Mesenchymal stem cell (in vitro differentiated cells and primary cell): ENCODE data around the gene EGFLAM.

ENCODE experiments used
- DNase-seq: peaks from one replicate; pipeline ENCODE4 v3.0.0-alpha.2; 2013
- H2AFZ ChIP-seq: one replicate; pipeline ENCODE4 v1.6.1; 2013; ENCODE audit warnings: low read depth, mild to moderate bottlenecking, control low read depth, inconsistent platforms, low read length, moderate library complexity
- H2AK5ac ChIP-seq: 2 replicates; pipeline ENCODE4 v1.6.1; 2013; ENCODE audit warnings: low read length, moderate library complexity, mild to moderate bottlenecking, inconsistent platforms; ENCODE audit not compliant: severe bottlenecking
- H2BK120ac ChIP-seq: one replicate; pipeline ENCODE4 v1.6.1; 2013; ENCODE audit warnings: low read depth, mild to moderate bottlenecking, inconsistent platforms, low read length, moderate library complexity
- H2BK12ac ChIP-seq, 2 experiments: one replicate each; pipeline ENCODE4 v1.6.1; 2013; ENCODE audit warnings: inconsistent platforms in 2 of 2, low read length in 2 of 2, mild to moderate bottlenecking in 2 of 2, moderate library complexity in 2 of 2, control low read depth in 1 of 2
- H2BK15ac ChIP-seq: one replicate; pipeline ENCODE4 v1.6.1; 2013; ENCODE audit warnings: mild to moderate bottlenecking, low read depth, inconsistent platforms; ENCODE audit not compliant: poor library complexity, severe bottlenecking
- H2BK5ac ChIP-seq: 2 replicates; pipeline ENCODE4 v1.6.1; 2013; ENCODE audit warnings: low read depth, mild to moderate bottlenecking, low read length, control low read depth, inconsistent platforms; ENCODE audit not compliant: poor library complexity, severe bottlenecking
- H3K14ac ChIP-seq, 2 experiments: one replicate each; pipeline ENCODE4 v1.6.1; 2013; ENCODE audit warnings: inconsistent platforms in 2 of 2, low read length in 2 of 2, control low read depth in 1 of 2, mild to moderate bottlenecking in 1 of 2, moderate library complexity in 1 of 2
- H3K18ac ChIP-seq, 2 experiments: one replicate each; pipeline ENCODE4 v1.6.1; 2013; ENCODE audit warnings: inconsistent platforms in 2 of 2, low read length in 2 of 2, control low read depth in 1 of 2, low read depth in 1 of 2, mild to moderate bottlenecking in 1 of 2
- H3K23ac ChIP-seq, 2 experiments: one replicate each; pipeline ENCODE4 v1.6.1; 2013; ENCODE audit warnings: inconsistent platforms in 2 of 2, low read length in 2 of 2, mild to moderate bottlenecking in 2 of 2, moderate library complexity in 2 of 2, control low read depth in 1 of 2
- H3K27ac ChIP-seq: 2 replicates; pipeline ENCODE4 v1.5.1; 2013; ENCODE audit warnings: mild to moderate bottlenecking, moderate library complexity, low read length, control low read depth, inconsistent platforms; ENCODE audit not compliant: poor library complexity, severe bottlenecking
- H3K27me3 ChIP-seq, 2 experiments: 2 replicates each; pipeline versions ENCODE4 v1.6.1 to v1.7.0; 2013; ENCODE audit warnings: low read length in 2 of 2, mild to moderate bottlenecking in 2 of 2, moderate library complexity in 2 of 2, control low read depth in 1 of 2, inconsistent platforms in 1 of 2; ENCODE audit not compliant: control insufficient read depth in 1 of 2, insufficient read depth in 1 of 2
- H3K36me3 ChIP-seq, 2 experiments: 2 replicates each; pipeline versions ENCODE4 v1.6.1 to v1.7.0; 2013; ENCODE audit warnings: low read length in 2 of 2, control low read depth in 1 of 2, inconsistent platforms in 1 of 2, low read depth in 1 of 2, mild to moderate bottlenecking in 1 of 2; ENCODE audit not compliant: insufficient read depth in 2 of 2, control insufficient read depth in 1 of 2
- H3K4ac ChIP-seq, 2 experiments: one replicate each; pipeline ENCODE4 v1.6.1; 2013; ENCODE audit warnings: inconsistent platforms in 2 of 2, low read length in 2 of 2, mild to moderate bottlenecking in 2 of 2, moderate library complexity in 2 of 2, control low read depth in 1 of 2, low read depth in 1 of 2
- H3K4me1 ChIP-seq: 2 replicates; pipeline ENCODE4 v1.6.1; 2013; ENCODE audit warnings: low read depth, low read length, control low read depth; ENCODE audit not compliant: control insufficient read depth, insufficient read depth
- H3K4me2 ChIP-seq: 2 replicates; pipeline ENCODE4 v1.6.1; 2013; ENCODE audit warnings: low read length, mild to moderate bottlenecking, inconsistent platforms; ENCODE audit not compliant: poor library complexity, severe bottlenecking
- H3K4me3 ChIP-seq, 2 experiments: 2 replicates each; pipeline versions ENCODE4 v1.5.1 to v1.7.0; 2013; ENCODE audit warnings: low read length in 2 of 2, mild to moderate bottlenecking in 2 of 2, control low read depth in 1 of 2, low read depth in 1 of 2; ENCODE audit not compliant: insufficient read depth in 1 of 2
- H3K79me1 ChIP-seq: replicated peaks from 2 replicates; pipeline ENCODE4 v1.6.1; 2013; ENCODE audit warnings: mild to moderate bottlenecking, control low read depth, low read length, inconsistent platforms; ENCODE audit not compliant: poor library complexity, severe bottlenecking
- H3K9ac ChIP-seq: 2 replicates; pipeline ENCODE4 v1.7.0; 2013; ENCODE audit warnings: mild to moderate bottlenecking, low read length, moderate library complexity
- H3K9me3 ChIP-seq: 2 replicates; pipeline ENCODE4 v1.7.0; 2013; ENCODE audit warnings: mild to moderate bottlenecking, low read length; ENCODE audit not compliant: control insufficient read depth
- H4K8ac ChIP-seq: one replicate; pipeline ENCODE4 v1.6.1; 2013; ENCODE audit warnings: inconsistent platforms, mild to moderate bottlenecking, low read length, moderate library complexity
- H4K91ac ChIP-seq: one replicate; pipeline ENCODE4 v1.6.1; 2013; ENCODE audit warnings: mild to moderate bottlenecking, low read length, inconsistent platforms
- WGBS: methylation state at CpG from one replicate; pipeline ENCODE4 v1.1.7; 2013; ENCODE audit warnings: mixed read lengths; 5-methylcytosine and 5-hydroxymethylcytosine counted together

EGFLAM gene

GRCh38 chr5:38360323-38361061, 102.1 kb downstream of the EGFLAM start:
- Histone ChIP-seq H3K4me2 (no peak overlapping the region), H4K8ac (no peak overlapping the region), H3K27ac (no peak overlapping the region), H2BK5ac (no peak overlapping the region), H3K4me1 (no peaks in the 10 kb centered on the region), H3K9me3 (no peaks in the 10 kb centered on the region), H2AK5ac (no peak overlapping the region), H2AFZ (no peak overlapping the region), H3K9ac (no peak overlapping the region), H3K36me3 (no peaks in the 10 kb centered on the region), H3K4ac (no peak overlapping the region), H3K18ac (no peak overlapping the region), H3K79me1 (no peaks in the 10 kb centered on the region), H3K23ac (no peak overlapping the region), H4K91ac (no peak overlapping the region), H3K14ac (no peak overlapping the region), H3K27me3 (peaks cover 19 to 30% of the 10 kb centered on the region in 2 experiments), H2BK12ac (no peak overlapping the region), H2BK120ac (no peak overlapping the region), H3K4me3 (no peak overlapping the region), H2BK15ac (no peak overlapping the region)
- WGBS, result 90% methylated on average over 9 of the region's 11 CpGs
- no peak for DNase-seq

DNA sequence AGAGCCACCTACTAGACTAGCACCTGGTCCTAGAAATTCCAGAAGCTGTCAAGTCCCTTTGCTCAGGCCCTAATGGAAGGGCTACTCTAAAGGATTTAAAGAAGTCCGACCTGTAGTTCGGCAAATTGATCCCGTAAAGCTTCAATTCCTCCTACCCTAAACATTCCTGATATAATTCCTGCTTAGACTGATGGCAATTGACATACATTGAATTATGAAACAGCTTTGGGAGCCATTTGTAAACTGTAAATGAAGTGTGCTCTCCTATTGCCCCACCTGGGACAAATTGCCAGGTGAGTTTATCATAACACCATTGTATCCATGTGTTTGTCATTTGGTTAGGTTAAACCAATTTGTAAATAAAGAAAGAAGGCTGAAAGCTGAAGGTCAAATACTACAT, 104.4 kb downstream of the EGFLAM start:
- H3K36me3 ChIP-seq, result no peaks in the 10 kb centered on the region
- no peak overlapping the region for H2BK15ac ChIP-seq
- H2BK12ac ChIP-seq, result no peak overlapping the region
- H3K9me3 ChIP-seq, result no peaks in the 10 kb centered on the region
- no peak overlapping the region for H3K4me2 ChIP-seq
- no peaks in the 10 kb centered on the region for H3K4me1 ChIP-seq
- no peaks in the 10 kb centered on the region for H3K79me1 ChIP-seq
- DNase-seq, result no peak
- no peak overlapping the region for H2AK5ac ChIP-seq
- H2AFZ ChIP-seq, result no peak overlapping the region
- H3K27me3 ChIP-seq, result peaks cover 26 to 30% of the 10 kb centered on the region in 2 experiments
- H2BK5ac ChIP-seq, result no peak overlapping the region
- no peak overlapping the region for H3K4ac ChIP-seq
- no peak overlapping the region for H3K14ac ChIP-seq
- H3K23ac ChIP-seq, result no peak overlapping the region
- no peak overlapping the region for H4K8ac ChIP-seq
- no peak overlapping the region for H2BK120ac ChIP-seq
- H4K91ac ChIP-seq, result no peak overlapping the region
- H3K9ac ChIP-seq, result no peak overlapping the region
- no peak overlapping the region for H3K4me3 ChIP-seq
- no peak overlapping the region for H3K27ac ChIP-seq
- H3K18ac ChIP-seq, result no peak overlapping the region
- WGBS, result no CpG with 5 or more reads among the region's 3 CpGs

- Histone ChIP-seq H4K91ac (no peak overlapping the region), H3K23ac (no peak overlapping the region), H3K18ac (no peak overlapping the region), H2BK5ac (no peak overlapping the region), H3K36me3 (no peaks in the 10 kb centered on the region), H3K4ac (no peak overlapping the region), H4K8ac (no peak overlapping the region), H3K4me1 (no peaks in the 10 kb centered on the region), H3K14ac (no peak overlapping the region), H3K9me3 (no peaks in the 10 kb centered on the region), H3K79me1 (no peaks in the 10 kb centered on the region), H2BK15ac (no peak overlapping the region), H2AK5ac (no peak overlapping the region), H3K4me2 (no peak overlapping the region), H3K9ac (no peak overlapping the region), H2BK12ac (no peak overlapping the region), H2AFZ (no peak overlapping the region), H2BK120ac (no peak overlapping the region), H3K27me3 (peaks cover 26 to 32% of the 10 kb centered on the region in 2 experiments), H3K4me3 (no peak overlapping the region), H3K27ac (no peak overlapping the region)
- DNase-seq, result no peak
- WGBS, result 68% methylated on average over 1 of the region's 2 CpGs
These were observed 106.5 kb downstream of the EGFLAM start for GRCh38 chr5:38364825-38365224.

DNA sequence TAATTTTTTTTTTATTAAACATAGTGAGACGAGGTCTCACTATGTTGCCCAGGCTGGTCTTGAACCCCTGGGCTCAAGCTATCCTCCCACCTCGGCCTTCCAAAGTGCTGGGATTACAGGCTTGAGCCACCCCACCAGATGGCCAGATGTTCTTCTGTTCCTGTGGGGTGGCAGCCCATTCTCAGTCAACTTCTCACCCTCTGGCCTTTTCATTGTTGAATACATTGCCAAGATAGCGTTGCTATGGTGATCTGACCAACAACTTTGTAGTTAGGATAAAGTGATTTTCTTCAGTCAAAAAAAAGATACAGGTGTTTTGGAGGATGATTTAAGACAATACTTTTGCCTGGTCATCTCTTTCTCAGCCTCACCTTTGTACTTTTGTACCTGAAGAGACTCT, 109.1 kb downstream of the EGFLAM start:
- H3K27ac ChIP-seq, result no peak overlapping the region
- WGBS, result 65% methylated on average over 2 of the region's 3 CpGs
- no peak overlapping the region for H2AFZ ChIP-seq
- H3K14ac ChIP-seq, result no peak overlapping the region
- H2BK5ac ChIP-seq, result no peak overlapping the region
- no peak overlapping the region for H2BK15ac ChIP-seq
- H3K4me3 ChIP-seq, result no peak overlapping the region
- no peaks in the 10 kb centered on the region for H3K79me1 ChIP-seq
- no peak for DNase-seq
- no peak overlapping the region for H3K18ac ChIP-seq
- H3K9ac ChIP-seq, result no peak overlapping the region
- peaks cover 30 to 32% of the 10 kb centered on the region in 2 experiments for H3K27me3 ChIP-seq
- H3K4me2 ChIP-seq, result no peak overlapping the region
- no peak overlapping the region for H3K23ac ChIP-seq
- no peak overlapping the region for H4K91ac ChIP-seq
- no peaks in the 10 kb centered on the region for H3K4me1 ChIP-seq
- H2BK12ac ChIP-seq, result no peak overlapping the region
- no peak overlapping the region for H2AK5ac ChIP-seq
- no peak overlapping the region for H4K8ac ChIP-seq
- H3K36me3 ChIP-seq, result no peaks in the 10 kb centered on the region
- no peak overlapping the region for H2BK120ac ChIP-seq
- H3K9me3 ChIP-seq, result no peaks in the 10 kb centered on the region
- H3K4ac ChIP-seq, result no peak overlapping the region
